Frontal cortex (tissue), 4 donors: ENCODE measurements around the gene FADS3. TPM values are rescaled to one million over a fixed set of nuclear protein-coding genes. Genes with fewer than 3 reads are reported as not detected.

ENCODE experiments used
- DNase-seq, 2 donors: peaks; one replicate each; pipeline ENCODE4 v3.0.0; 2012; ENCODE audit warnings: low spot score in 2 of 2
- FAIRE-seq: peaks from 2 replicates; lab custom pipeline; 2012; peaks lifted over from hg19 to GRCh38; lab: Jason Lieb, UNC
- total RNA-seq: library from RNA; depleted of rRNA; stranded (reverse); fragments of >200 nt; gene quantifications from one replicate; pipeline ENCODE4 v1.2.3, GENCODE V29; 2014
- donor health status: control.
- donor health status: control.
- donor health status: control.

FADS3 gene
- total RNA-seq, 1 donor from 2014 or later, result 35.5 TPM

- FAIRE-seq (no peak), DNase-seq (peak; percentile 28 to 50)
Observed at GRCh38 chr11:61916737-61917333, 25.5 kb upstream of the FADS3 start.

- peak; percentile 12 to 14 for DNase-seq
- FAIRE-seq, result no peak
Observed at GRCh38 chr11:61914471-61915171, 23.3 kb upstream of the FADS3 start.

- FAIRE-seq, result no peak
- no peak for DNase-seq
Observed at GRCh38 chr11:61913699-61914395, 22.5 kb upstream of the FADS3 start.

GRCh38 chr11:61912991-61913698, 21.8 kb upstream of the FADS3 start:
- FAIRE-seq, result no peak
- no peak for DNase-seq

- DNase-seq, result no peak
- no peak for FAIRE-seq
Observed at GRCh38 chr11:61912530-61912898, 21.2 kb upstream of the FADS3 start.

- FAIRE-seq (no peak), DNase-seq (no peak)
Observed at GRCh38 chr11:61911701-61912529, 20.6 kb upstream of the FADS3 start.

- DNase-seq (no peak), FAIRE-seq (no peak)
Observed at GRCh38 chr11:61911128-61911700, 19.9 kb upstream of the FADS3 start.

GRCh38 chr11:61910187-61911127, 19.1 kb upstream of the FADS3 start:
- no peak for DNase-seq
- FAIRE-seq, result no peak

GRCh38 chr11:61908730-61909316, 17.5 kb upstream of the FADS3 start:
- no peak for FAIRE-seq
- no peak for DNase-seq

- FAIRE-seq (no peak), DNase-seq (no peak)
Observed at GRCh38 chr11:61907871-61908729, 16.8 kb upstream of the FADS3 start.

GRCh38 chr11:61907282-61907681, 15.9 kb upstream of the FADS3 start:
- DNase-seq (no peak), FAIRE-seq (no peak)

- FAIRE-seq (no peak), DNase-seq (no peak)
Observed at GRCh38 chr11:61906522-61906909, 15.2 kb upstream of the FADS3 start.

- DNase-seq, result no peak
- no peak for FAIRE-seq
Observed at GRCh38 chr11:61905801-61906521, 14.6 kb upstream of the FADS3 start.

GRCh38 chr11:61905067-61905696, 13.8 kb upstream of the FADS3 start:
- no peak for DNase-seq
- FAIRE-seq, result no peak

- DNase-seq, result no peak
- no peak for FAIRE-seq
Observed at GRCh38 chr11:61904539-61905048, 13.2 kb upstream of the FADS3 start.

- DNase-seq (no peak), FAIRE-seq (no peak)
Observed at GRCh38 chr11:61903845-61904244, 12.5 kb upstream of the FADS3 start.
